DMS114 treated with DMSO at 0.1 percent for 48 hours (cell line): ENCODE data around the gene SCGB3A2.

Experiments used
- DNase-seq: peaks from one replicate; lab custom pipeline; 2025; ENCODE audit not compliant: unreplicated experiment; lab: John Stamatoyannopoulos, UW

SCGB3A2 gene

GRCh38 chr5:147902609-147903115 lies 24.2 kb downstream of the SCGB3A2 start:
- no peak for DNase-seq

- DNase-seq: no peak
These were observed 25.6 kb downstream of the SCGB3A2 start for GRCh38 chr5:147904110-147904509.

DNA sequence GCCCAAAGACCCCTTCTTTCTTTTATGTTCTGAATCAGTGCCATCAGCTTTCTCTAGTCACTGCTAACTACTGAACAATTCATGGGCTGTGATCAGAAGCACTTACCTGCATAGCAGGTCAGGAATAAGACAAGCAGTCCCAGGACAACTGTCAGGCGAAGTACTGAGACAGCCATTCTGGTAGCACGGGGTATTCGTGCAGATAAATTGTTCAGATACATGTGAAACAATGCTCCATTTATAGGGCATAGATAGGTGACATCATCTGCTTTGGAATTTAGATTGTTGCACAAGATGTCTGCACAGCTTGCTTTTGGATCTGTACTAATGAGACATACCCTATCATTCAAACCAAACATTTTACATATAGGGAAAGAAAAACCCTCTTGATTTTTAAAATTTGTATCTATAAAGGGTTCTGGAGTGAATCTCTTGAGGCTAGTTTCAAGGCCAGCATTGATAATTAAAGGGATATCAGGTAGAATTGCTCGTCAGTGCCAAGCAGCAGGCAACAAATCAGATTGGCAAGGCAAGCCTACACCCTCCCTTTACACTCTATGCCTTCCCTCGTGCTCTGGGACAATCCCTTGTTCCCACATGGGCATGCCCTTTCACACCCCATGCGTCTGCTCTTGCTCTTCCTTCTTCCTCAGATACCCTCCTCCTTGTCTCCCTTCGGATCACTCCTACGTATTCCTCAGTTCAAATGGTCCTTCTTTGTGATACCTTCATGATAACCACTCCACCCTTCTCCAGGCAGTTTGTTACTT lies 28.0 kb downstream of the SCGB3A2 start, which contains the start of gene C5orf46:
Gene C5orf46, minus strand, starts transcription at position 213 of the 770 bp plus-strand sequence. Its CDS starts 37 bp downstream, at position 176.
- DNase-seq: no peak

DNA sequence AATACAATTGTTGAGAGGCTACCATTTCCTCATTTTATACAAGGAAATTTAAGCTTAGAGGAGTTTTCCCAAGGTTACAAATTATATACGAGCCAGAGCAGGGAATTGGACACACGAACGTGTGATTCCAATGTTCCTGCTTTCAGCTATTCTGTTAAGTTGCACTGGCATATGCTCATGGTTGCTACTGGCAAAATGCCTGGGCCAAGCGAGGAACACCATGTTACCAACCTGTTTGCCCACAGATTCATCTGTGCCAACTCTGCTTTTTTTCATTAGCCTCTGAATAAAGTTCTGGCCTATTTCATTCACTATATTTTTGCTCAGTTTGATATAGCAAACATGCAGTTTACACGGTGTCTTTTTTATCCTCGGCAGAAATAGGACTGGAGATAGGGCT lies 32.9 kb downstream of the SCGB3A2 start:
- no peak for DNase-seq

DNA sequence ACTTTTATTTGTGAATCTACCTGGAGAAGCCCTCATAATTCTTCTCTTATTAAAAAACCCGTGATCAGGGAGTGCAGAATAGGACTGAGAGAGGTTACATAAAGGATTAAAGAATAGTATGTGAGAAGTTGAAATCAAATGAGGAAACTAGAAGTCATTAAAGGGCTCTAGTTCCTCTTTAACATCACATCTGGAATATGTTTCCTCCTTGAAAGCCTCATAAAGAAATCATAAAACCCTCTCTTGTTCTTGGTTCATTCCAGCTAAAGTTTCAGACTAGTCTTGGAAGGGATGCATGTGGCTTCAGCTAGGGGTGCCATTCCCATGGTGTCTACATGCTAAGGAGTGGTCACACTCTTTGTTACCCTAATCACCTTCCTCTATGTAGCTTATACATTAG lies 33.5 kb downstream of the SCGB3A2 start:
- no peak for DNase-seq

DNA sequence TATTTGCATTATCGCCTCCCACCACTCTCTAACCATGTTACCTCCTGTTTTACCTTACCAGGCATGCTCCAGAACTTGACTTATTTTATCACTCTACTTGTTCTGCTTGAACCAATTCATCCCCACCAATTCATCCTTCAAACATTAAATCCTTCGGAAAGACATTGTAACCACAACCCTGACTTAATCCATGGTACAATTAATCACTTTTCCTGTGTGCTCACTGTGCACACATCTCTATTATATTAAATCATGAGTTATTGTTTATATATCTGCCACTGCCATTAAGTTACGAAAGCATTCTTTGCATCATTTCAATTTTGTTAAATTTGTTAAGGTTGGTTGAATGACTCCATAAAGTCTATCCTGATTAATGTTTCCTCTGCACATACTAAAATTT lies 35.3 kb downstream of the SCGB3A2 start:
- DNase-seq: no peak

DNA sequence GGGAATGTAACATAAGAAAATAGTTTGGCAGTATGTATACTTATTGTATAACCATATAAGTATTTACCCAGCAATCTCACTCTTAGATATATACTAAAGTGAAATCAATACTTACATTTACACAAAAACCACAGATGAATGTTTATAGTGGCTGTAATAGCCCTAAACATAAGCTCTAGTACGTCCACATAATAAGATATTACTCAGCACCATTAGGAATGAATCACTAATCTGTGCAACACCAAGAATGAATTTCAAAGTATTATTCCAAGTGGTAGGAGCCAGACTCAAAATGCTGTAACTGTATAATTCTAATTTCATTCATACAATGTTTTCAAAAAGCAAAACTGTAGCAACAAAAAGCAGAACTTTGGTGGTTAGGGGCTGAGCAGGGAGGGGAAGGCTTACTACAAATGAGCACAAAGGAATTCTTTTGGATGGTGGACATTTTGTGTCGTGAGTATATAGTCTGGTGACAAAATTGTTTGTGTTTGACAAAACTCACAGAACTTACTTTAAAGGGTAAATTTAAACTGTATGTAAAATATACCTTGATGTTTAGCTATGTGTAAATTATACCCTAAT lies 39.7 kb downstream of the SCGB3A2 start:
- no peak for DNase-seq

DNA sequence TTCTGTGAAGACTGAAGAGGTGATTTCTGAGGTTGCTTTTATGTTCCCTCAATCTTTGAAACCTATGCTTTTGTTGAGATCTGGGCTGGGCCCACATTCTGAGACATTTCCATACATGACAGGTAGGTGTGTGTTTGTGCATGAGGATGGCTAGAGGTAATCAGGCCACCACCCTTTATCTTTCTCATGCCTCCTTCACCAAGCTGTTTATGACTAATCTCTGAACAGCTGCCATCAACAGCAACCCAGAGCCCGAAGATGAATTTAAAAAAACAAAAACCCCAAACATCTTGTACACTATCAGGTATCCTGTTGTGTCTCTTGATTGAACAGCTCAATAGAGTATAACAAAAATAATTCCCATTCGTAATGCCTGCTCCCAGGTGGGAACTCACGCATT lies 40.4 kb downstream of the SCGB3A2 start:
- DNase-seq: no peak

- DNase-seq: no peak
These were observed 42.0 kb downstream of the SCGB3A2 start for GRCh38 chr5:147920420-147921030.

- no peak for DNase-seq
These were observed 42.6 kb downstream of the SCGB3A2 start for GRCh38 chr5:147921136-147921535.

- no peak for DNase-seq
These were observed 46.5 kb downstream of the SCGB3A2 start for GRCh38 chr5:147925020-147925419.

GRCh38 chr5:147927901-147928300 lies 49.4 kb downstream of the SCGB3A2 start:
- DNase-seq: no peak

DNA sequence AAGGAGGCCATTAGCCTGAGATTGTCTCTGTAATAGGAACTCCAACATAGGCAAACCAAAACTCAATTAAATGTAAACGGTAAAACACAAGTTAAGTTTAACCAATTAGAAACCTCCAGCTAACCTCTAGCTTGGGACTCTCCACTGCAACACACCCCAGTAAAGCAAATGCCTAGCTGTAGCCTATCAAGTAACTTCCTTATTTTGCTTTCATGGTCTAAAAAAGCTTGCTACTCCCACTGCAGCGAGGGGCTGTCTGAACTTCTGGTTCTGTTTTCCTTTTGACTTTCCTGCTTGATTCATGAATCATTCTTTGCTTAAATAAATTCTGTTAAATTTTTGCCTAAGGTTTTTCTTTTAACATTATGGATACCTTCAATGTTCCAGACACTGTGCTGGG lies 52.3 kb downstream of the SCGB3A2 start:
- DNase-seq: no peak
